ENCODE measurements around the gene TKT.
A peak's percentile ranks its signal among the peaks of the same experiment; 100 is the strongest.

TKT gene

DNA sequence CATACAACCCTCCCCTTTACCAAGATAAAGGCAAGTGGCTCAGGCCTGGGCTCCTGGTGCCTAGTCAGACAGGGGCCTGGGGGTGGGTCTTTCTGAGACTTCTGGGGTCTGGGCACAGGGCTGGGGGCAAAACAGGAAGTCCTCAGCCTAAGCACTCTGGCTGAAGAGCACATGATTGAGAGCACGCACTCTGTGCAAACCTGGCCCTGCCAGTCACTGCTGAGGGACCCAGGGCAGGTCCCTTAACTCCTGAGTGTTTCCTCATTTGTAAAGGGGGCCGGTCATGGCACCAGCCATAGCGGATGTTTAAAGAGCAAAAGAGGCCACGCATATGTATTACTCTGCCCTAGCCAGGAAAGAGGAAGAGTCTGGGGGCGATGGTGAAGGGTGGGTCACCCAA is 16.0 kb downstream of the TKT start:
- DNase-seq (ENCODE audit: low spot score): no peak

DNA sequence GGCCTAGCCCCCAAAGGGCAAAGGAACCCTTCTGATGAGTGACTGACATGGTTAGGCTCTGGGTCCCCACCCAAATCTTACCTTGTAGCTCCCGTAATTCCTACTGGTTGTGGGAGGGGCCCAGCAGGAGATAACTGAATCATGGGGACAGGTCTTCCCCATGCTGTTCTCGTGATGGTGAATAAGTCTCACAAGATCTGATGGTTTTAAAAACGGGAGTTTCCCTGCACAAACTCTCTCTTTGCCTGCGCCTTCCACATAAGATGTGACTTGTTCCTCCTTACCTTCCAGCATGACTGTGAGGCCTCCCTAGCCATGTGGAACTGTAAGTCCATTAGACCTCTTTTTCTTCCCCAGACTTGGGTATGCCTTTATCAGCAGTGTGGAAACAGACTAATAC is 16.9 kb downstream of the TKT start:
- DNase-seq (ENCODE audit: low spot score): no peak

DNA sequence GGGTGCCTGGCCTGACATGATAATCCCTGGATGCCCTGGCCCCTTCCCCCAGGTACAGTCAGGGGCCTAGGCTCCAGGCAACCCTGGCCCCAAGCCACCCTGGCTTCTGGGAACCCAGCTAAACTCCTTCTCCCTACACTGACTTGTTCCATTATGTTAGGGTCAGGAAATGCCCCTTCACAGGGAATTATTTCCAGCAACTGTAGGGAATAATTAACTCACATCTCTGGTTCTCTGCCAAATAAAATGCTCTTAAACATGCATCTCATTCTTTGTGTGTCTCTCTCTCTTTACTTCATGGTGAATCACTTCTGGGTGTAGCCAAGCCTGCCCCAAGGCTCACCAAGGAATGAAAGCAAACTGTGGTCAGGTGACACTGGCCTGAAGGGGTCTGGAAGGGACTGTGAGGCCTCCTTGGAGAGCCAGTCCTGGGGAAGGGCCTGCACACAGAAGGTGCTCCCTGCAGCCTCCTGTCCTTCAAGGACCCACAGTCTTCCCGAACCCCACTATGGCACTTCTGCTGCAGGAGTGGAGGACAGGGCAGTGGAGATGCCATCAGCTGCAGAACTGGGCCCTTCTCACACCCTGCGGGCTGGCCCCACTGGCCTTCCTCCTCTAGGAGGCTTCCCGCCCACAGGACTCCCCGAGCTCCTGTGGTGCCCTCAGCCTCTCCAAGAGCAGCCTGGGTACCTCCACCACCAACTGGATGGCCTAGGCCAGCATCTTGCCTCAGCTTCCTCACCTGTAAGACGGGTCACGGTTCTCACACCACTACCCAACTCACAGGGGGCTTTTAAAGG is 17.6 kb downstream of the TKT start:
- DNase-seq (ENCODE audit: low spot score): peak; percentile 89

DNA sequence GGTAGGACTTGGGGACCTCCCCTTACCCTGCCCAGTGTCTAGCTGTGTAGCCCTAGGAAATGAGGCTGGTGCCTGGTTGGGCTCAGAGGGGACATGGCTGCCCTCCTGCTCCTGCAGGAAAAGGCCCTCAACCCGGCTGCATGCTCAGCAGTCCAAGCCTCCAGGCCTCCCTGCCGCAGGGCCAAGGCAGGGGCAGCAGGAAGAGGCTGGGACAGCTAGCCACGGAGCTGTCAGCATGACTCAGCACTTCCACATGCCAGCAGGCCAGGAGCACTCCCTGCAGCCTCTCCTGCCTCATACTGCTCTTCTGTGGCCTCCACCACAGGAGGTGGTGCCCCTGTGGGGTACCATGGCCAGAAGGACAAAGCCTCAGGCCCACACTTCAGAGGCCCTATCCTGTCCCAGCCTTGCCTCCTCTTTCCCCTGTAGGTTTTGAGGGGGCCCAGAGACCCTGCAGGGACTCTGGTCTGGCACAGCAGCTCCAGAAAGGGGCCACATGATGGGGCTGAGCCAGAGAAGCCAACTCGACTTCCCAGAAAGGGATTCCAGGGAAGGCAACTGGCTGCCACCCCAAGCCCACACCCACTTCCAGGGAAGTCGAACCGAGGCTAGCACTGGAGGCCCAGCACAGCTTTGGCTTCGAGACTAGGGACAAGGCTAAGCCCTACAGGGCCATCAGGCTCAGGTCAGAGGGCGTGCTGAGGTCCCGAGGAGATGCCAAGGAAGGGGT is 19.5 kb downstream of the TKT start:
- DNase-seq (ENCODE audit: low spot score): peak; percentile 96

DNA sequence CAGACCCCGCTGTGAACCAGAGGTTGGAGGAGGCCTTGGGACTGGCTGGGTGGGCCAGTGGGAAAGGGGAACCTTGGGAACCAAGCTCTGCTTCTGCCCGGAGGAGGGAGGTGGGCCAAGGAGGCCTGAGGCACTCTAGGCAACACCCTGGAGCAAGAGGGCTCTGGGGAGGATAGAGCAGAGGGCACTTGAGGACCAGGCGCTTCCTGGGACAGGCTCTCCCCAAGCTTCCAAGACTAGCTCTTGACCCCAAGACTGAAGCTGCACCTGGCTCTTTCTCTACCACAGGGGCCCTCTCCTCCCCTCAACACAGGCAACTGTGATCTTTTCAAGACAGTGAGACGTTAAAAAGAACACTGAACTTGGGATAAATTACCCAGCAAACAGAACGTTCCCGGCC is 20.3 kb downstream of the TKT start:
- DNase-seq (ENCODE audit: low spot score): no peak

DNA sequence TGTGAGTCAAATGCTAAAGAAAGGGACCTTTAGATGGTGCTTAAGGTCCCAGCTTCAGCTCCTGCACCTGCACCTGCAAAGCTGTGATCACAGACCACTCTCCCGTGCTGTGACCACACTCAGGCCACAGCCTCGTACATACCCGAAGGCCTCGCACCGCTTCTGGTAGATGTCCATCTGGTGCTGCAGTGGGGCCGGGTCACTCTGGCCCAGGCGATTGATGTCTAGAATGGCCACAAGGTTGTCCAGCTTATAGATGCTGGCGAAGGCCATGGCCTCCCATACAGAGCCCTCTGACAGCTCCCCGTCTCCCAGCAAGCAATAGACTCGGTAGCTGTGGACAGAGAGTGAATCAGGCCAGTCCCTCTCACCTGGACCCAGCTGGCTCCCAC is 21.0 kb downstream of the TKT start:
- DNase-seq (ENCODE audit: low spot score): no peak

DNA sequence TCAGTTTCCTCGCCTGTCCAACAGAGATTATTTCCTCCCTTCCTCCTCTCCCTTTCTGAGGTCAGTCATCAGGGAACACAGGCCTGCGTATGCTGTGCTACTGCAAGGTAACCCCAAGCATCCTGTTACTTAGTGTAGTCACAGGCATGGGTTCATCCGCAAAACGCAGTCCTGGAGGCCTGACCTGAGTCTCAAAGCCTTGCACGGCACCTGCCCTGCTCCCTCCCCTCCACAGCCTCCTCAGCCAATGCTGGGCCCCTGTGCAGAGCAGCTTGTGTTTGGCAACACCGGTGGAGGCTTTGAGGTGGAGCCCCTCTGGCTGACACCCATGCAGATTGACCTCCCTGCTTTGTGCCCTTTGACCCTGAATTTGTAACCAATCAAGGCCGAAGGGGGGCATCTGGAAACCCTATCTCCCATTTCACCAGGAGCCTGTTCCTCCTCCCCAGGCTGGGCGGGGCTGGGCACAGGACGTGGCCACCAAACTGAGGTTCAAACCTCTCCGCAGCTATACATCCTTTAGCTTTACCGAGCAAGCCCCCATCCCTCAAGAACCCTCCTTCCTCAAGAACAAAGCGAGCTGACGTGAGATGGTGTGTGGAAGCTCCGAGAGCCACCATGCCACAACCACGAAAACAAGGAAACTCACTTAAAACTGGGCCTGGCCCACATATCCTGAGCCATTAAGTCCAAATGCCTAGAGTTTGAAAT is 21.5 kb downstream of the TKT start:
- DNase-seq (ENCODE audit: low spot score): no peak

DNA sequence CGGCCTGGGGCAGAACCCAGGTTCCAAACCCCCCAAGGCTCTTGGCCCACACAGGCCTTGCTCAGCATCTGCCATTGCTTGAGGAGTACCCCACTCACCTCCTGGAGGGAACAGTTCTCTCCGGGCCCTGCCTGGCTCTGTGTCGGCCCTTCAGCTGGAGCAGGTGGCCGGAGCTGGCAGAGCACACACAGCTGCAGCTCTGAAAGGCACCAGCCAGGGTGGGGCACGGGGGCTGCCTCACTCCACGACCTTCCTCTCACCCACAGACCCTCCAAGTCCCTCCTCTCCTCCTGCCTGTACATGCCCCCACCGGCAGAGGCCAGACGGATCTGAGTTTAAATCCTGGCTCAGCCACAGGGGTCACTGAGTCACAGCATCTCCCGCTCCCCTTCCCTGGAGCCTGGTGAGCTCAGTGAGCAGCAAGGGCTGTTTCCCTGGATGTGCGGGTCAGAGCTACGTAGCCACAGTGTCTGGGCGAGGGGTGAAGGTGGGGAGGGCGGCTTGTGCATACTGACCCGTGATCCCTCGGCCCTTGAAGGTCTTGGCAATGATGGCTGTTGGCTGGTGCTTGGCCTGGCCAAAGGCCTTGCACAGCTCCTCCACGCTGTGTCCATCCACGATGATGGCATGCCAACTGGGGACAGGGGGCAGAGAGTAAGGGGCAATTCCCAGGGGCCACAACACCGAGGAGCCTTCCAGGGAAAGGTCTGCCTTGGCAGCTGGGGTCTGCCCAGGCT is 23.0 kb downstream of the TKT start:
- DNase-seq (ENCODE audit: low spot score): no peak

DNA sequence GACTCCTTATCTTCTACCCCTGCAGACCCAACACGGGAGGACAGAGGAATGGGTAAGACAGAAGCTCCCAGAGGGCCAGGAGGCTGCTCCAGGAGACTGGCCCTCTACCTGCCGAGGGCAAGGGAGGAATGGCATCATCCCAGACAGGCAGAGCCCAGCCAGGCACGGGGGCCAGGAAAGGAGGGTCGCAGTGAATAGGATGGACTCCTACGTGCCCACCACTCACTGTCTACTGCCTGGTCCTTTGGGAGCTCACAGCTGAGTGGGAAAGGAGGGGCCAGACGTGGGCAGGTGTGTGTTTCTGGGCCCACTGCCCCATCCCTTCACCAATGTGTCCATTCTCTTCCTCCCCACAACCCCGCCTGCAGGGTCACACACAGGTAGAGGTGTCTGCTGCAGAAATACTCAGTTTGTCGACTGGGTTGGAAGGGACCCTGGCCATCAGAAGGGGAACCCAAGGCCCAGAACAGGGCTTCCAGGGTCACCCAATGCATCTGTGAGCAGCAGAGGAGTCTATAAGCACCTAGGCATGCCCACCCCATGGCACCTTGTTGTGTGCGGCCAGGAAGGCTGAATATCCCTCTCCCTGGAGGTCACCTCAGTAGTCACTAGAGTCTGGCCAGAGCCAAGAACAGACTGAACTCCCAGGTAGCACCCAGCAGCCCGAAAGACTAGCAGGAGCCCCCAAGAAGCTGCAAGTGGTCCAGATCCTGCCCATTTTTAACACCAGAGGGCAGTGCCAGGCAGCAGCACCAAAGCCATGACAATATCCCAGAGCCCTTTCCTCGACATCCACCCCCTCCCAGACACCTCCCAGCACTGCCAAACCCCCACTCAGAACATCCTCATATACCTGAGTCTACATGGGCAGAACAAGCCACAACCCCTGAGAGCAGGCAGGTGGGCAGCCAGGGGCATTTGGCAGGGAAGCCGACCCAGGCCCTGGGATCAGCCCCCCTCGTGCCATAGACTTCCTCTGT is 24.0 kb downstream of the TKT start:
- DNase-seq (ENCODE audit: low spot score): peak; percentile 20

DNA sequence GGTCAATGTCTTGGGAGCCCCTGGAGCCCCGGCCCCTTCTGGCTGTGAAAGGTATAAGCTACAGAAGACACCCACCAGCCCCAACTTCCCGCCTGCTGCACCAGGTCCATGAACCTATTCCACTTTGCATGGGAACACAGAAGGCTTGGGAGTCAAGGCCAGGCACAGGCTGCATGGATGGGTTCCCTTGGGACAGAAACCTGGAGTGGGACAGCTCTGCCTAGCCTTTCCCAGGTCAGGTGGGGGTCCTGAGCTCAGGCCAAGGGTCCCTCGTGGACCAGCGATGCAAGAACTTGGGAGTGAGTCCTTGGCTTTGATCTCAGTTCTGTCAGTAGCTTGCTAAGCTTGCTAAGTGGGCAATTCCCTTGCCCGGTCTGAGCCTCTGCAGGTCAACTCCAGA is 25.0 kb downstream of the TKT start:
- peak; percentile 10 for DNase-seq (ENCODE audit: low spot score)

DNA sequence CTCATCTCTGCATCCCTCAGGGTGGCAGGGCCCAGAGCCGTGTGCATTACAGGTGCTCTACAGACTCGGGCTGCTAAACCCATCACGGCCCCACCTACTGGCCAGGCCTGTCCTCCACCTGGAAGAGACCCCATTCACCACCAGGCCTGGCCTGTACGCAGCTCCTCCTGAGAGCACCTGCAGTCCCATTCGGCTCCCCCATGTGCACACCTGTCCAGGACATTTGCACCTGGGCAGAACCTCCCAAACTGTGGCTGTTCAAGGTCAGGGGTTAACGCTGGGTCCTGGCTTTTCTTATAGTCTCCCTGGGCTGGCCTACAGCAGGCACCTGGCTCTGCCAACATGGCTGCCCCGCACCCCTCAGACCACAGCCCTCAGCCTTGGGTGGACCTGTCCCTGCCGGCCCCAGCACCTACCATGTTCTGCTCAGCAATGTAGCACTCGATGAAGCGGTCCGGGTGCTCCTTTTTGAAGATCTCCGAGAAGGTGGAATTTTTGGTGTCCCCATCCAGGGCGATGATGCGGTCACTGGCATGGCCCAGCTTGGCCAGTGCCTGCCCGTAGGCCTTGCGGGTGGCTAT is 25.7 kb downstream of the TKT start:
- DNase-seq (ENCODE audit: low spot score): peak; percentile 8

DNA sequence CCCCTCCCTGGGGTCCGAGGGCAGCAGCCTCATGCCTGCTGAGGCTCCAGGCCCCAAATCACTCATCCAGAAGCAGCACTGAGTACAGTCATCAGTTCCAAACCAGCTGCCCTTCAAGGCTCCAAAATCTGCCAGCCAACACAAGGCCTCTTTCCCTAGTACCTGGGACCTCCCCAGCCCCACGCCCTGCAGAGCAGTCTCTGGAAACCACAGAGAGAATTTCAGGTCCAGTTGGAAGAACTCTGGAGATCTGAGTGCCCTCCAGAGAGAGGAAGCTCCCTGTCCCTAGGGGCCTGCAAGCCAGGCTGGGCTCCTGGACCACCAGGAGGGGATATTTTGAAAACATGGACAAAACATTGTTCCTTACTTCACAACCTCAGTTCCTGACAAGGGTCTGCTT is 26.2 kb downstream of the TKT start:
- no peak for DNase-seq (ENCODE audit: low spot score)

DNA sequence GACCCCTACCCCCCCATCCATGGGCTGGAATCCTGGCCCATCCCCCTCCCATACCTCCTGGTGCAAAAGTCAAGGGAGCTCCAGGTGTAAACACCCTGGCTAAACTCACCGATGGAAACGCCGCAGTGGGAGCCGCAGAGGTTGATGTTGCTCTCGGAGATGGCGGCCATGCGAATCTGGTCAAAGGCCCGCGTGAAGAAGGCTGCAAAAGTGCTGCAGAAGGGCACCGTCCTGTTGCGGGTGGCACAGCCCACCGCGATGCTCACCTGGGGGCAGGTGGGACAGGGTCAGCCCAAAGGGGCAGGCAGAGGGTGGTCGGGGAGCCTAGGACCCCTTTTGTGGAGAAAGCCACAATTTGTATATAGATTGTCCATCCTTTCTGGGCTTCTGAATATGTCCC is 26.7 kb downstream of the TKT start:
- DNase-seq (ENCODE audit: low spot score): no peak

DNA sequence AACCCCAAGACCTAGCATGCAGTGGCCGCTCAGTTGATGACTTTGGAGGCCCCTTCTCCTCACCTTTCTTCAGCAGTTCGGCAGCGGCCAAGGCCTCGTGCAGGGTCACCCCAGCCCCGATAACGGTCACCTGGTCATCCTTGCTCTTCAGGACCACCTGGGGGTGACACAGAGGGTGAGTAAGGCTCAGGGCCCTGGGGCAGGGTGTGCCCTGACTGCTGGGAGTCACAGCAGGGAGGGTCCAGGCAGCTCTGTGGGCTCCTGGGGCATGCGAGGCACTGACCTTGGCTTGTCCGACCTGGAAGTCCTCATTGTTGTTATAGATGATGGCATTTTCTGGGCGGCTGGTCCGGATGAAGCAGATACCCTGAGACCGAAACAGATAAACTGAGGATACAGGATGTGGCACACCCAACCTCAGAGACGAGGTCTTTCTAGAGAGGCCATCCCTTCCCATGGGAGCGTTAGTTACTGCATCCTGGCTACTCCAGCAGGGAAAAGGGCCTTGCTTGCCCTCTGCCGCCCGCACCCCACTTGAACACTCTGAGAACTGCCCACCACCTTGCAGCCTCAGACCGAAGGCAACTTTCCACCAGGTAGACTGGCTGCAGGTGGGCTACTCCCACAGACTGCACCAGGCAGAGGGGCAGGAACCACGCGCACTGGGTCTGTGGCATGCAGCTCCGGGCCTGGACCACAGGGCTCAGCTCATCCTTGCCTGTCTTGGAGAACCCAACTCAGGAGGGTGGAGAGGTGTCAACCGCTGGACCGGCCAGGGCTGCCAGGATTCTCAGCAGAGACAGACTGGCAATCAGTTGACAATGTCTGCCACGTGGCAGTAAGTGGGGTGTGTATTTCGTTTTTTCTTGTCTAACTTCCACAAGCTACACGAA is 27.6 kb downstream of the TKT start:
- peak; percentile 6 for DNase-seq (ENCODE audit: low spot score)

DNA sequence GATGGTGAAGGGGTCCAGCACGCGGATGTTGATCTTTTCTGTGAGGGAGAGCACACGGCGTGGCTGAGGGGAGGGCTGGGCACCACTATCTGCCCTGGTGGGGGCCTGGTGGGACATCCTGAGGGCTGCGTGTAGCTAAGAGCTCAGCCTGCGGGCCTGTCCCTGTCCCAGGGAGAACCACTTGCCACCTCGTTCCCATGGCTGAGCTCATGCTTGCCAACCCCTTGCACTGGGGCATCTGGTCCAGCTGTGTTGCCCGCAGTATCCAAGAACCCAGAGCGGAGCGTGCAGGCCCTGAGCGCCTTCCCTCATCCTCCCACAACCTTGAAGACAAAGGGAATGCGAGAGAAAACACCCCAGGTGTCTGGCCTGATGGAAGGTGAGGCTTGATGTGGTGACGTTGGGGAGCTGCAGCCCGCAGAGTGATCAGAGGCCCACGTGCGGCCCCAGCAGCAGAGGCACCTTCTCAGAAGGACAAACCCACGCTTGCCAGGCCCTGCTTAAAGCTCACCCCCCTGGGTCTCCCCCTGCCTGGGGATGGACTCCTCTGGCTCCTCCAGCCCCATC is 28.9 kb downstream of the TKT start:
- no peak for DNase-seq (ENCODE audit: low spot score)

DNA sequence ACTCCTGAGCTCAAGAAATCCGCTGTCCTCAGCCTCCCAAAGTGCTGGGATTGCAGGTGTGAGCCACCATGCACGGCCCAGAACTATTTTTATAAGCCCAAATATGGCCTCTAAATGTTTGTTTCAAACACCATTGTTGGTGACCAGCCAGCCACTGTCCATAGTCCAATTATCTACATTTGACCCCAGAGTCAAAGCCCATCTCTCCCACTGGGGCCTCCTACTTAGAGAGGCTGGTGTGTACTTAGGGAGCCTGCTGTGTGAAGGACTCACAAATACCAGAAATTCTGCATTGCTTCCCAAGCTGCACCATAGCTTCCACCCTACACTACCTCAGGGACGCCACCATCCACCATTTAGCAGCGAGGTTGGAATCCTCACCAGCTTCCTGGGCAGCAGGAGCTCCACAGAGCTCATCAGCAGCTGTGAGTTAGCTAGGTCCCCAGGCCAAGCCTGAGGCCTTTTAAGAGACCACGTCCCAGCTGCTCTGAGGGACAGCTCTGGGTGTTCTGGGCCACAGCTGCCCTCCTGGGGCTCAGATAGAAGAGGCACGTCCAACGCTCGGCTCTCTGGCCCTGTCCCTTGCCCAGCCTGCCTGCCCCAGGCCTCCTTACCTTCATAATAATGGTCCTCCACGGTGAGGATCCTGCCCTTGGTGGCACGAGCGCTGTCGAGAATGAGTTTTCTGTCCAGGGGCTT is 29.5 kb downstream of the TKT start:
- DNase-seq (ENCODE audit: low spot score): no peak

DNA sequence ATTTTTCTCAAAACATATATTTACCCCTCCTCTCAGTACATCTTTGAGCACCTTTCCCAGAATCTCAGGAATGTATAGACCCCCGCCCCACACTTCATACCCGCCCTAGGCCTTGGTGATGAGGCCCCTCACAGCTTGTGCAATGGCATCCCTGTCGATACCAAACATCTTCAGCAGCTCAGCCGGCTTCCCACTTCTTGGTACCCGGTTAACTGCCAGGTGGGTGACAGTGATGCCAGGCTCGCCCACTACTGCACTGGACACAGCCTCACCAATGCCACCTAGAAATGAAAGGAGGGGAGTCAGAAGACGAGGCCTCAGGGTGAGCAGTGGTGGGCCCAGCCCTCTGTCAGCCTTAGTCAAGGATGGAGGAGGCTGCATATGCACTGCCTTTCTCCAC is 30.2 kb downstream of the TKT start:
- DNase-seq (ENCODE audit: low spot score): no peak

DNA sequence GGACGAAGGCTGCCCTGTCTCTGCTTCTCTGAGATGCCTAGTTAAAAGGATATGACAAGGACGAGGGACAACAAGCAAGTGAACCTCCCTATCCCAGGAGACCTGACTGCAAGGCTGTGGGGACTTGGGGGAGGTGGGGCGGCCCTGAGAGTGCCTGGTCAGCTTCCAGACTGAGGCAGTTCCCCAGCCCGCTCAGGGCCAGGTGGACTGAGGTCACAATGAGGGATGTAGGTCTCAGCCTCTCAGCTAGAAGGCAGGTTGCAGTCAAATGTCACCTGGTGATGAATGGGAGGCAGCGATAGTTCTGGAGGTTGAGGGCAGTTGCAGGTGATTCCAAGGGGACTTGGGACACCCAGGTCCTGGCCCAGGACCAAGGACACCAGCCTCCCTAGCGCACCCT is 30.6 kb downstream of the TKT start:
- no peak for DNase-seq (ENCODE audit: low spot score)

DNA sequence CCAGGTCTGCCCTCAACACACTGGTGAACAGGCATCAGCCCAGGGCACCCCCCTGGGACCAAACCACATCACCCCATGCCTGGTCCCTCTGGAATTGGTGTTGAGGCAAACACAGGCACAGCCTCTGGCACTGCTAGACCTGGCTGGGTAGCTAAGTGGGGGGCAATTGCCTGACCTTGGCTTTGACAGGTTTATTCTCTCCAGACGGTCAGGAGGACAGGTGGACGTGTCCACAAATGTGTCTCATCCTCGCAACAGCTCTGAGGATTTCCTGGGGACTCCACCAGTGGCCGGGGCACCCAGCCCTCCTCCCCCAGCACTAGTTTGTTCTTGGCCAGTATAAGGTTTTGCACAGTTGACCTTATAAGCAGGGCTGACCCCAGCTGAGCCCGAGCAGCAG is 31.3 kb downstream of the TKT start:
- peak; percentile 7 for DNase-seq (ENCODE audit: low spot score)

Data from AG20443 (cell line).